Fibroblast of skin of abdomen (primary cell): Measurements from ENCODE around the gene STYK1.
A peak's percentile ranks its signal among the peaks of the same experiment; 100 is the strongest.
"Not testable (repeated sequence)": the region's sequence is repeated elsewhere in the genome, so short reads cannot be mapped to it uniquely, and the experiment has no call there.

ENCODE experiments used
- DNase-seq: peaks from one replicate; pipeline ENCODE4 v3.0.0-alpha.2; 2013

The STYK1 gene

DNA sequence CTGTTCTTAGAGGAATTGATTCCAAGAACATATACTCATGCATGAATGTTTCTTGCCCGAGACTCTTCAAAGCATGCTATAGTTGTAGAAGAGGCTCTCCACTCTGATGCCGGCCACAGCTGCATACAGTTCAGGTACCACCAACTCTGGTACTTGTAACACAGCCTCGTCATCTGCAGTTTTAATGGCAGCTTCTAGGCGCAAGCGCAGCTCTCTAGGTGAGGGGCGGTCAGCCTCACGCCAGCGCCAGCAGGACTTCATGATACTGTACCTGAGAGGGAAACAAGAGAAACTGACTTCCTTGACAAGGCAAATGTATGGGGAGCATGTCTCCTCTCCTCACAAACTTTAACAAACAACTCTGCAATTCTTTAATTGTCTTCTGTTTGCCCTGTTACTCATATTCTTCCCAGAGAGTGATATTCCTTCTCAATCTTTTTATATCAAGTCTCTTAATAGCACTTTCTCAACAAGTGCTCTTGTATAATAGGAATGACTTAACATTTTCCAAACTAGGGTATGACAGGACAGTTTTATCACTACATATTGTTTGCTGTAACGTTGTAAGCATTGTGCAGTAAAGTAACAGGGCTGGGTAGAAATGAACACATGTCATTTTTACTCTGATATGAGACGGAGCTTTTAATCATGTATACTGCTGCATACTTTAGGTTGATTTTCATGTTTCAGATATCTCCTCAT, 53.6 kb downstream of the STYK1 start:
- DNase-seq, result no peak

DNA sequence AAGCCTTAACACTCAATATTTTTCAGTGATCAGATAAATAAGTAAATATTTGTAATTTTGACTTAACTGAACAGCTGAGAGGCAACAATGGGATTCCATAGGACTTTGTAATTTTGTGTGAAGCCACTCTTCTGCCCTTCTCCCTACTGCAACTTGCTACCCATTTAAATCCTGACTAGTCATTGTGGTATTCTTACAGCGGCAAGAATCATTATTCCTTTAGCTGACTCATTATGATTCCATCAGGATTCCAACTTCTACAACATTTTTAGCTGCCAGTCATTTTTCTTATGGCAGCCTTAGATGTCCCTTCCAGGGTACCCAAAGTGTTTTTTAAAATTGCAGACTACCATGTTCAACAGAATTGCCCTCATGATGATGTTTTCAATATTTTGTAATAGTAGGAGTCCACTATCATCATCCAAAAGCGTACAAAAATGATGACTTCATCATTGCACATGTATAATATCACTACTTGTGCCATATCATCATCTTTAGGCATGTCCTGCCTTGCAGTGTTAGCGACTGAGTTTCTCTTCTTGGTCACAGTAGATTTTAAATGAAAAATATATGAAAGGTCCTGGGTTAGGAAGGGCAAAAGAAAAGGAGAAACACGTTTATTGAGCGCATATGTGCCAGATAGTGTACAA, 55.4 kb downstream of the STYK1 start:
- DNase-seq, result peak; percentile 87

DNA sequence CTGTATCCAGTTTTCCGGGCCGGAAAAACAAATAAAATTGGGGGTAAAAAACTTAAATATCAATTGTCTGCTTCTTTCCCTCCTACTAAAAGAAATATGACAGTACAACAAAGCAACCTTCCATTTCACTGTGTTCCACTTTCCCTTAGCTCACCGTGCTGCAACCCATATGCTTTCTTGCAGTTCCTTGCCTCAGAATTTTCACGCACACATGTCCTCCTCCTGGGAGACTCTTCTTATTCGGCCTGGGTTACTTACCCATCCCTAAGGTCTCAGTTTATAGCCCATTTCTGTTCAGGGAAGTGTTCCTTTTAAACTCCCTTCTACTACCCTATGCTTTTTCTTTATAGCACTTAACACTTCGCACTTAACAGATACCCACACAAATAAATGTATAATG, 56.0 kb downstream of the STYK1 start:
- DNase-seq, result peak; percentile 50

DNA sequence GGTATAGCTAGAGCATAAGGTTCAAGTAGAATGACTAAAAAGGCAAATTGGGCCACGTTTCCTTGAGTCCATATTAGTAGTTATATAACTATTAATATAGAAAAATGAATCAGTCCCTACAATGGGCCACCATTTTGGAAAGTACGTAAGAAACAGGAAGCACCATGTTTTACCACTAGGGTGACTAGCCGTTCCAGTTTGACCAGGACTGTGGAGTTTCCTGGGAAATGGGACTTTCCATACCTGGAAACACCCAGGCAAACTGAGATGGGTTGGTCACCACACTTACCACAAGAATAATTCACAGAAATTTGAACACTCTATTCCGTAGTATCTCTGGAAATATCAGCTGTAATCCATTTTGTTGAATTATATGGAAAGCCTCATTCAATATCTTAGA, 58.3 kb downstream of the STYK1 start:
- DNase-seq, result no peak

DNA sequence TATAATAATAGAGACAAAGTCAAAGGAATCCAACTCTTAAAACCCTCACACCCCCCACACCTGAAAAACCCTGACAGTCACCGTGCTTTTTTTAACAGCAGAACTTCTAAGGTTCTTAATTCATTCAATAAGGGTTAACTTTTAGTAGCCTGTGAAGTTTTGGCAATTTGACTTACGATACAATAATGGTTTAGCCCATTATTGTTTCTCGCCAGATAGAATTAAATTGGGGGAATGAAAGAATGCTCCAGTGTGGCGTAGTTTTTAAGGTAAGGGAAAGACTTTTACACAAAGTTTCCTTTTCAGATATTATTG, 59.8 kb downstream of the STYK1 start:
- DNase-seq, result no peak

DNA sequence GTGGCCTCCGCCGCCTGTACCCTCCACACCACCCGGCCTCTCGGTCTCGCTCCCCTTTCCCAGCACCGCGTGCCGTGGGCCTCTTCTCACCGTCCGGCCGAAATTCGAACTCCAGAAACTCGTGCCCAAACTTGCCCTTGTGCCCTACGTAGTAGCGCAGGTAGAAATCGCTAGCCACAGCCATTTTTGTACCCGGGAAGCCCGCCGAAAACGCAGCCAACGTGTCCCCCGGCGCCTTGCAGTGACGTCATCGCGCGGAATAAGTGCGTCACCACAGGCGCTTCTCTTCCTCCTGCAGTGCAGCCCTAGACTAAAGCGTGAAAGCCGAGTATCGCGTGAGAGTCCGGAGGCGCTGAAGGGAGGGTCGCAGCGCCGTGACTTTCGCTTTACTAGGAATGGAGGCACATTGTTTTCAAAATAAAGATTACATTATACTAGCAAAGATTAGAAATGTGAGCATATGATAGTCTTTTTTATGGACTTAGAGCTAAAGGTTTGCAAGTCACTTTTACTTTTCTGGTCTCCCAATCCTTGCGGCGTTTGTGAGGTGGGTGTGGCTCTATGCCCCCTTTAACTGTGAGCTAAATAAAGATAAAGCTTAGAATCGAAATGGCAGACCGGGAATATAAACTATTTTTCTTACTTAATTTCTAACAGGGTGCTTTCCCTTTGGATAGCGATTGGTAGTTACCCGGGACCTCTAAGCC, 60.4 kb downstream of the STYK1 start, which contains the start of gene MAGOHB:
Gene MAGOHB (minus strand): TSS at position 261 of the 707 bp plus-strand sequence. CDS start 77 bp downstream, at position 184.
- DNase-seq, result peak; percentile 98

DNA sequence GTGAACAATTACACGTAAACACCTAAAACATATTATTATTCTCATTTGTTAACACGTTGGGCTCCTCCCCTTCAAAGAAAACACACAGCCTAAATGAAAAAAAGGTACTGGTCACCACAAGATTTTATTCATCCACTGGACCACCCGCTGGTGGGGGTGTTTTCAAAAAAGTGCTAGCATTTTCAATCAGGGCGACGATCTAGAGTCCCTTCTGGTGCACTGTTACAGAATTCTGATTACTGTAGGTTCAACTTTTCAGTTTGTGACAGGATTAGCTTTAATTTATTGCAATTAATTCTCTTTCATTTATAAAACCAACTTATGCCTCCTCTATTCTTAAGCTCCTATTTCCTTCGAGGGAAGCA, 60.9 kb downstream of the STYK1 start:
- DNase-seq, result no peak

DNA sequence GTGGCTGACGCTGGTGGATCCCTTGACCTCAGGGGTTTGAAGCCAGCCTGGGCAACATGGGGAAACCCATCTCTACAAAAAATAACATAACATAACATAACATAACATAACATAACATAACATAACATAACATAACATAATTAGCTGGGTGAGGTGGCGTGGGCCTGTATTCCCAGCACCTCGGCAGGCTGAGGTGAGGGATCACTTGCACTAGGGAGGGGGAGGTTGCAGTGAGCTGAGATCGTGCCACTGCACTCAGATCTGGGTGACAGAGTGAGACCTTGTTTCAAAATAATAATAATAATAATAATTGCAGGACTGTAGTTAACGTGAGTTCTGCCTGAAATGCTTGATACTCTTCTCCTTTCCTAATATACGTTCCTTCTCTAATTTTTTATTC, 61.7 kb downstream of the STYK1 start:
- no peak for DNase-seq

DNA sequence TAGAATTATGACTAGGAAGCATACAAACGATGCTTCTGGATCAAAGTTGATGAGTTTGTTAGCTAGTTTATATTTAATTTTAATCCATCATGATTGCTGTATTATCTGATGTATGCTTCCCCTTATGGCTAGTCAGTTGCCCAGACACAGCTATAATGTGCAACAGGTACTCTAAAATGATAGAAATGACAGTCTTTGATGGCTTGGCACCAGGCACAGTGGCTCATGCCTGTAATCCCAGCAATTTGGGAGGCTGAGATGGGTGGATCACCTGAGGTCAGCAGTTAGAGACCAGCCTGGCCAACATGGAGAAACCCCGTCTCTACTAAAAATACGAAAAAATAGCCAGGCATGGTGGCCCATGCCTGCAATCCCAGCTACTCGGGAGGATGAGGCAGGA, 62.6 kb downstream of the STYK1 start:
- not testable (repeated sequence) for DNase-seq

DNA sequence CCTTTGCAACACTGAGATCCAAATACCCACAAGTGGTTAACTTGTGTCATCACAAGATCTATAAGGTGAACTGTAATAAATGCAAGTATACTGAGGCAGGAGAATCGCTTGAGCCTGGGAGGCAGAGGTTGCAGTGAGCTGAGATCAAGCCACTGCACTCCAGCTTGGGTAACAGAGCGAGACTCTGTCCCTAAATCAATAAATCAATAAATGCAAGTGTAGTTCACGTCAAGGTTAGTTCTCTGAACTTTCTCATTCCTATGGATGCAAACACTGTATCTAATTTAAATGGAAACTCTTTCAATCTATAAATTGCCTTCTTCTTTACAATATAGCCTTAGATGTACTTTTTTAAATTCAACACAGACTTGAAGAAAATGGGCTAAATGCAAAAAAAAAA, 63.7 kb downstream of the STYK1 start:
- DNase-seq, result no peak

DNA sequence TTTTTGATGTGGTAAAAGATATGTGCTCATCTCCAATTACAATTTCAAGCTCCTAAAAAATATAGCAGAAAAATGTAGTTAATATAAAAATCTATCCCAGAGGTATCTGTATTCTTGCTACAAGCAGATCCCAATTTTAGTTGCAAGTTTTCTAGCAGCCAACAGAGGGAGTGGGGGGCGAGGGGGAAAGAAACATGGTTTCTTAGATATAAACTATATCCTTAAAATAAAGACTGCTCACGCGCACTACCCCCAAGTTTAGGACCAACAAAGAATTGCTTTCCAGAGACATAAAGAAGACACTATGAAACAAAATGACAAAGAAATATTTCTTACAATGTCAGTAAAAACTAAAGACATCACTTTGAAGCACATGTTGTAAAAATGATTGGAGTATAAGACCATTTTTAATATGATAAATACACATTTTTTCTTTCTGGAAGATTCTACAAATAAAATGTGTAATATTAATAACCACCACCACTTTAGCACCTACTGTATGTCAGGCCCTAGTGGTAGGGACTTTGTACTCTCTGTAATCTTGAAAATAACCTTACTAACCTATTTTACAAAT, 65.9 kb downstream of the STYK1 start:
- DNase-seq, result peak; percentile 22

DNA sequence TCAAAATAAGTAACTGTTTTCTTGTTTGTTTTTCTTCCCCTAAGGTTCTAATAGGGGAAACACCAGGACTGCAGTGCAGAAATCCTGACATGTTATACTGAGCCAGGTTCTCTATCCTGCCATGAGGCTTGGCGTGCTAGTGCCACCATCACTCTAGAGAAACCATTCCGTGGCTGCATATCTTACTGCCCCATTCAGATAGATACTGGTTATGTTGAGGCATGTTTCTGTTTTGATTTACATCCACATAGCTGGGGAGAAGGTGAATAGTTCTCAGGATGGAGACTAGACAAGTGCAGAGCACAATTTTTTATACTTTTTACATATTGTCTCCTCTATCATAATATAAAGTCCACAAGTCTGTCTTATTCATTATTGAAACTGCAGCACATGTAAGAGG, 72.0 kb downstream of the STYK1 start:
- DNase-seq, result no peak

DNA sequence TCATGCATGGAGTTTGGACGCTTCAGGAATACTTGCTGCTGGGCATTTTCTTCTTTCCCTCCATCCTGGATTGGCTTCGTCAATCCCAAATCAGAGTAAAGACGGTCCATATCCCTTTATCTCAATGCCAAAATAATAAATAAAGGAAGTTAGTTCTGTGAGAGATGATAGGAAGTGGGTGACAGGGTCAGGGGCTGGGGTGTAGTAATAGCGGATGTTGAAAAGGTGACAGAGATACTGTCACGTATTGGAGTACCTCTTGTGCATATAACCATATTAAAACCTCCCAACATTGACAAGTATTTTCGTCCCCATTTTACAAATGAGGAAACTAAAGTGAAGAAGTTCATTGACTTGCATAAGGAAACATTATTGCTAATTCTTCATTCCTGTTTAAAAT, 72.9 kb downstream of the STYK1 start:
- DNase-seq, result no peak

DNA sequence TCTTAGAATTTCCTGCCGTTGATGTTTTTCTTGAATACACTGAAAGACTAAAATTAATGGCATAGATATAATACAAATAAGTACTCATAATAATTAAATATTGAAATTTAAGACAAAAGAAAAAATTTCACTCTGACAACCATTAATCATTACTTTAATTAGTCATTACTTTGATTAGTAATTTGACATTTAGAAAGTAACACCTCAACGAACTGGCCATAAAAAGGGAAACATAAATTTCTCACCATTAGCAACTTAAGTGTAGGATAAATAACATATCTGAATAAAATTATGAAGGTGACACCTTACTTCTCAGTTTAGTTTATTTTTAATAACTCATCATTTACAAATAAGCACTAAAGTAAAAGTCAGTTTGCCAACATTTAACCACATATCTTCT, 78.0 kb downstream of the STYK1 start:
- DNase-seq, result no peak

DNA sequence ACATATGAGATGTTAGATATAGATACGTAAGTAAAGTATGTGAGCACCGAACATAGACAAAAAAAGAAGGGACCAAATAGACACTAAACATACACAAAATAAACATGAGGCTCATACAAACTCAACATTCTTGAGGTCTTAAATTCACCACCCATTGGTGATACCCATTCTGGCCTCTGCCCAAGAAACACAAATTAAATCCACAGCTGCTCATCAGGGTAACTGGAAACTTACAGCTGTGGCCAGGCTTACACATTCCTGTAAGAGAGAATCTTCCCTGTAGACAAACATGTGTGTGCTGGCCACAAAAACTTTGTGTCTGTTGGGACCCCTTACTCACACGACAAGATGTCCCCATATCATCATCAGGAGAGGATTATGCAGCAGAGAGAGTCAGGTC, 82.9 kb downstream of the STYK1 start:
- peak; percentile 4 for DNase-seq

DNA sequence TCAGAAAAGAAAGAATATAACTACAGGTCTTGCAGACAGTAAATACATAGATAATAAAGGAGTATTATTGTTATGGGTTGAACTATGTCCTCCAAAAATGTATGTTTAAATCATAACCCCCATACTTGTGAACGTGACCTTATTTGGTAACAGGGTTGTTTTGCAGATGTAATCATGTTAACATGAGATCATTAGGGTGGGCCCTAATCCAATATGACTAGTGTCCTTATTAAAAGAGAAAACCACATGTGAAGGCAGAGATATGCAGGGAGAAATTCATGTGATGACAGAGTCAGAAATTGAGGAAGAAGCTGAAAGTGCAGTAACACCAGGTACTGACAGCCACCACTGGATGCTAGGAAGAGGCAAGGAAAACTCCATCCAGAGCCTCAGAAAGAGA, 89.4 kb downstream of the STYK1 start:
- peak; percentile 46 for DNase-seq

DNA sequence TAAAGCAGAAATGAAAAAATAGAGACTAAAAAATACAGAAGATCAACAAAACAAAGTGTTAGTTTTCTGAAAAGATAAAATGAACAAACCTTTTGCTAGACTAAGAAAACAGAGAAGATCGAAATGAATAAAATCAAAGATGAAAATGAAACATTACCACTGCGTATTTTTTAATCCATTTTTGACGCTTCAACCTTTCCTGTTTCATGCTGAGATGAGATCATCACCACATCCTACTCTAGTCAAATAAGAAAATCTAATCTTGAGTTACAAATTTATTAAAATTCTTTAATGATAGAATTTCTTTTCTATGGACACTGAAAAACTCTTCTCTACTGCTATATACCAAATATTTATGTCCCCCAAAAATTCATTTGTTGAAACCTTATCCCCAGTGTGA, 91.1 kb downstream of the STYK1 start:
- no peak for DNase-seq

DNA sequence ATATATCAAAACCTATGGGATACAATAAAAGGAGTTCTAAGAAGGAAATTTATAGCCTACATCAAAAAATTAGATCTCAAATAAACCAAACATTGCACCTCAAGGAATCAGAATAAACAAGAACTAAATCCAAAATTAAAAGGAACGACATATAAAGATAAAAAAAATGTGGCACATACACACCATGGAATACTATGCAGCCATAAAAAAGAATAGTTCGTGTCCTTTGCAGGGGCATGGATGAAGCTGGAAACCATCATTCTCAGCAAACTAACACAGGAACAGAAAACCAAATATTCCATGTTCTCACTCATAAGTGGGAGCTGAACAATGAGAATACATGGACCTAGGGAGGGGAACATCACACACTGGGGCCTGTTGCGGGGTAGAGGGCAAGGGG, 91.7 kb downstream of the STYK1 start:
- not testable (repeated sequence) for DNase-seq

DNA sequence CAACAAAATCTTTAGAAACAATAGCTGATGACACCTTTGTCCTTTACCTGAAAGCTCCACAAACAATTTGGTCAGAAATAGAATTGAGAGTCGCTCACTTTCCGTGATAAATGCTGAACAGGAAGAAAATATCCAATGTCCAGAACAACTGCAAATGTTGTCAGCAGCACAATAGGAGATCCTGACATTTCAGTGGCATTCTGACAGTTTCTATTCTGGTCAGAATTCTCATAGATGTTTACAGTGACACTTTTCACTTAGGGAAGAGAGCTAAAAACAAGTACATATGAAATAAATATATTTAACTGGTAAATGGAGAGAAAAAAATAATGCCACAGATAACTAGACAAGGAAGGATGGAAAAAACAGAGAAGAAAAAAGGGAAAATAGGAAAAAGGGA, 99.5 kb downstream of the STYK1 start:
- DNase-seq, result no peak

DNA sequence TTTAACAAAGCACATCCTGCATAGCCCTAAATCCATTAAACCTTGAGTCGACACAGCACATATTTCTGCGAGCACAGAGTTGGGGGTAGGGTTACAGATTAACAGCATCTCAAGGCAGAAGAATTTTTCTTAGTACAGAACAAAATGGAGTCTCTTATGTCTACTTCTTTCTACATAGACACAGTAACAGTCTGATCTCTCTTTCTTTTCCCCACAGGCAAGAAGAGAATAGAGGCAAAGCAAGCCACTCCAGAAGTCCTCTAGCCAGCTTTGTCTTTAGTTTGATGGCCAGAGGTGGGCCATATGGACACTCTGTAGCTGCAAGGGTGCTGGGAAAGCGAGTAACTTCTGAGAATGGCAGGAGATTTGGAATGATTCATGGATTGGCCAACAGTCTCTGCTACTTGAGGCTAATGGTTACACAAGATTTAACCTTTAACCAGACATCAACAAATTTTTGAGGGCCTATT, 101.8 kb downstream of the STYK1 start:
- DNase-seq, result peak; percentile 30

DNA sequence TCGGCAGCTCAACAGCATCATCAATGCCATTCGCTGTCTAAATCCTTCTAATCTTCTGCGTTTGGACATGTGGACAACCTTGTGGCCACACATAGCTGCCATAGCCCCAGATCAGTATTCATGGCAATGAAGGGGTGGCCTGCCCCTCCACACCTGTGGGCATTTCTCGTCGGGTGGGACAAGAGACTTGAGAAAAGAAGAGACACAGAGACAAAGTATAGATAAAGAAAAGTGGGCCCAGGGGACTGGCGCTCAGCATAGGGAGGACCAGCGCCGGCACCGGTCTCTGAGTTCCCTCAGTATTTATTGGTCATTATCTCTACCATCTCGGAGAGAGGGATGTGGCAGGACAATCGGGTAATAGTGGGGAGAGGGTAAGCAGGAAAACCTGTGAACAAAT, 102.7 kb downstream of the STYK1 start:
- DNase-seq, result no peak
